Fibroblast of gingiva (primary cell): ENCODE data around the gene THRSP.
"Not testable (repeated sequence)": the region's sequence is repeated elsewhere in the genome, so short reads cannot be mapped to it uniquely, and the experiment has no call there.

Source experiments
- DNase-seq: peaks from one replicate; pipeline ENCODE4 v3.0.0-alpha.2; 2011; ENCODE audit warnings: low read depth

The THRSP gene, protein sequence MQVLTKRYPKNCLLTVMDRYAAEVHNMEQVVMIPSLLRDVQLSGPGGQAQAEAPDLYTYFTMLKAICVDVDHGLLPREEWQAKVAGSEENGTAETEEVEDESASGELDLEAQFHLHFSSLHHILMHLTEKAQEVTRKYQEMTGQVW

GRCh38 chr11:78063440-78064181, at the start of gene THRSP:
THRSP (plus strand) TSS chr11:78063861; CDS start chr11:78063882, 21 bp downstream.
- DNase-seq, result peak; percentile 40

- DNase-seq, result not testable (repeated sequence)
Measured at GRCh38 chr11:78014937-78015520, 48.6 kb upstream of the THRSP start.

DNA sequence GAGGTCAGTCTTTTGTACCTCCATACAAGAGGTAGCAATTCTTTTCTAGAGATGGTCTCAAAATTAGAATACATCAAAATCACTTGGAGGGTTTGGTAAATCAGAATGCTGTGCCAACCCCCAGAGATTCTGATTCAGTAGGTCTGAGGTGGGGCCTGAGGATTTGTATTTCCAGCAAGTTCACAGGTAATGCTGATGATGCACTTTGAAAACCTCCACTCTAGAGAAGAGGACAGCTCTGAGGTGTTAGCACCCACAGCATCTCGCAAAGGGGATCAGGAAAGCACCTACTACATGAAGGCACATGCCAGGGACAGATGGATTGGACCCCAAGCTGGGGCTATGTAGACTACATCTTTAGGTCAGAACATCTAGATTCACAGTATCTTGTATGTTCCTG, 47.8 kb upstream of the THRSP start:
- DNase-seq, result no peak

DNA sequence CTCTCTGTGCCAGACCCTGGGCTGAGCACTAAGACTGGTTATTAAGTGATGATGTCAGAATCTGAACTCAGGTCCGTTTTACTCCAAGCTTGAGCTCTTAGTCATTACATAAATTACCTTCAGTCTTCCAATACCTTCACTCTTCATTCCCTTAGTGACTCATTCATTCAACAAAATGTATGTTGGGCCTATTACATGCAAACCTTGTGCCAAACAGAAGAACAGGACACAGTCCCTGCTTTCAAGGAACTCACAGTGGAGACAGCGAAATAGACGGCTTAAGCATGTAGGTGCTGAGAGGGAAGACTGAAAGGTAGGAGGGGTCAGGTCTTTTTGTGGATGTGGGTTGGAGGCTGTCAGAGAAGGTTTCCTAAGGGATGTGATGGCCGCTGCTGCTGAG, 43.9 kb upstream of the THRSP start:
- no peak for DNase-seq

- DNase-seq, result no peak
Measured at GRCh38 chr11:78020246-78020645, 43.4 kb upstream of the THRSP start.

DNA sequence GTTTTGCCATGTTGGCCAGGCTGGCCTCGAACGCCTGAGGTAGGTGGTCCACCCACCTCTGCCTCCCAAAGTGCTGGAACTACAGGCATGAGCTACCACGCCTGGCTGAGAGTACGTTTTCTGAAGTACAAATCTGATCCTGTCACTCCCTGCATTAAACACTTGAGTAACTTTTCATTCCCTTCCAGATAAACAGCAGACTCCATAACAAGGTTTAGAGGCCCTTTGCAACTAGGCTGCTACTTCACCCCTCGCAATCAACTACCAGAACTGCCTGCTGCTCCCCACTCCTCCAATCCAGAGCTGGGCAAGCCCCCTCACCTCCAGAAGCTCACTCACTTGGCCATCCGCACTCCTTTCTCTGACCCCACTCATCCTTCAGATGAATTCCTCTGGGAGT, 42.0 kb upstream of the THRSP start:
- no peak for DNase-seq

DNA sequence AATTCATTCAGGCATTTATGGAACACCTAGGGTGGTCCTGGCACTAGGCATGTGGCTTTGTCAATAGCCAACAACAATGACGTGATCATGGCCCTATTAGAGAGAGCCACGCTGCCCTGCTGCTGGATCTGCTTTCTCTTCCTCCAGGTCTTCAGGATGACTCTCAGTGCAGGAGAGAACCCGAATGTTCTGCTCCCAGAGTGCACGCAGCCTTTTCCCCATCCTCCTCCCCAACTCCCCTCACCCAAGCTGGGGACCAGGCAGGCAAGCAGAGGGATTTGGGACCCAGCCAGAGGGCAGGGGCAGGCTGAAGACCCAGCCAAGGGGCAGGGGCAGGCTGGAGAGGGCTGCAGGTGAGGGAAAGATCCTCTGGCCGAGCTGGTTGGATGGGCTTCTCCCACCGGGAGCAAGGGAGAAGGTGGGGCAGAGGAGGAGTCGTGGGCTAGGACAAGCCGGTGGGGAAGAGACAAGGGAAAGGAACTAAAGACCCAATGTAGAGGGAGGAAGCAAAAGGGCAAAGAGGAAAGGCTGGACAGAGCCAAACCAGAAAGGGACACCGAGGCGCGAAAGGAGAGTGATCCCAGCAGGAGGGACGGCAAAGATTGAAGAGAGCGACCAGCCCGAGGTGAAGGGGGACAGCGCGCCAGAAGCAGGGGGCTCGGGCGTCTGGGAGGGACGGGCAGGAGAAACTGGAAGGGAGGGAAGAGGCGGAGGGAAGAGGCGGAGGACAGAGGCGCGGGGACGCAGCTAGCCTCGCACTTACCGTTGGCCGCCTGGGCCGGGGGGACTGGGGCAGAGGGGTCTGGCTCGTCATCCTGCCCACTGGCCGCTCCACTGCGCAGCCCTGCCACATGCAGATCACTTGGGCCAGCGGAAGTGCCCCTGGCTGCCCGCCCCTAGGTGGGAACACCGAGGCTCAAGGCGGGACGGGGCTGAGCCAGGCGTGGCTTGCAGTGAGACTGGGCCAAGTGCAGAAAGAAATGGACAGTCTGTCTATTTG, 41.0 kb upstream of the THRSP start, which contains the start of gene KCTD14:
KCTD14 (minus strand) TSS at position 880 of the 1,000 bp plus-strand sequence; CDS start at position 853, 27 bp downstream.
- DNase-seq, result no peak

GRCh38 chr11:78023426-78023825, 40.2 kb upstream of the THRSP start:
- DNase-seq, result no peak

DNA sequence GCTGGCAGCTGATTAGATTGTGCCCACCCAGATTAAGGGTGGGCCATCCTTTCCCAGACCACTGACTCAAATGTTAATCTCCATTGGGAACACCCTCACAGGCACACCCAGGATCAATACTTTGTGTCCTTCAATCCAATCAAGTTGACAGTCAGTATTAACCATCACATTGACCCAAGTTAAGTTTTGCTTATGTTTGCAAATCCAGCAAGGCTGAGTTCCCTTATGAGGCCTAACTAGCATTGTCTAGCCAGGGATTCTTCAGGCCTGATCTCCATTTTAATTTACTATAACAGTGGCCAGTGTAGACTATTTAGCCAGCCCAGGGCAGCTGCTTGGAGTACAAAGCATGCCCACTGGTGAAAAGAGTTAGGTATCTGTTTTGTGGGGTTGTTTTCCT, 38.3 kb upstream of the THRSP start:
- DNase-seq, result no peak

GRCh38 chr11:78027759-78028158, 35.9 kb upstream of the THRSP start:
- DNase-seq, result no peak

GRCh38 chr11:78028423-78028822, 35.2 kb upstream of the THRSP start:
- not testable (repeated sequence) for DNase-seq

GRCh38 chr11:78030429-78031325, 33.0 kb upstream of the THRSP start:
- peak; percentile 57 for DNase-seq

DNA sequence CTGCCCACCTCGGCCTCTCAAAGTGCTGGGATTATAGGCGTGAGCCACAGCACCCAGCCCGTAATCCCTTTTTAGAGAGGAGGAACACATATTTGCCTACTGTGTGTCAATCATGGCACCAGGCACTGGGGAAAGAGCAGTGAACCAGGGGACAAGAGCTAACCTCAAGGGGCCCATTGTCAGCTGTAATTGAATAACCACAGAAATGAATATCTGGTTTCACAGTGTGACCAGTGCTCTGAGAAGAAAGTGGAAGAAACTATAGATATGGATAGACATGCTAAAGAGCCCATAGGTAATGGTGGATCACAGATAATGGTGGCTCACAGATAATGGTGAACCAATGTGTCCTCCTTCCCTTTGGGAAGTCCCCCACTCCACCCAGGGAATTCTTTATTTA, 32.0 kb upstream of the THRSP start:
- DNase-seq, result no peak

- no peak for DNase-seq
Measured at GRCh38 chr11:78032090-78032489, 31.6 kb upstream of the THRSP start.

DNA sequence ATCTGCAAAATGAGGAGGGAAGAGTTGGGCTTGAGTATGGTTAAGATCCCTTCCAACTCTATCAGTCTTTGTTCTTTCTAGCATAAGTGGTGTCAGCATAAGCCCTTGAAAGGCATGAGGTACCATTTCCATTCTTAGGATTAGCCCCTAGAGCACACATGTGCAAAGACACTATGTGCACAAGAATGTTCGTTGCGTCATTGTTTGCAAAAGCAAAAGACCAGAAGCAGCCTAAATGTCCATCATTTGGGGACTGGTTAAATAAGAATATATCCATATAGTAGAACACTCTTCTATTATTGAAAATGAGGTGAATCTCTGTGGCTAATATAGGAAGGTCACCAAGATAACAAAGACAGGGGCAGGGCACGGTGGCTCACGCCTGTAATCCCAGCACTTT, 30.6 kb upstream of the THRSP start:
- DNase-seq, result peak; percentile 38

DNA sequence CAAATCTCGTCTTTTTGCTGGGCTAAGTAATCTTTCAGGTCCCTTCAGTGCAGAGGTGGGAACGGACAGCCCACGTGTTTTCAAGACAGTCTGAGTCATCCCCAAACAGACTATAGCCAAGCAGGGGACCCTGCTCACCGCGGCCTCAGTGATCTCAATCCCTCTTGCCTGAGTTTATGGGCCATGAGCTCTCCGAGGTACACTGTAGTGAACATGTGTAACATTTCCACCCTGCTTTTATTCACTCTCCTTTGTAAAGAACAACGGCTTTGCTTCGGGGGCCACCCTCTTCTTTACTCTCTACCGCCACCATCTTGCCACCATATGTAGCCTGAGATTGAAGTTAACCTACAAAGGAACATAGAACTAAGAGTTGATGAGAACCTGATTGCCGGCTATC, 29.0 kb upstream of the THRSP start:
- DNase-seq, result no peak

GRCh38 chr11:78036313-78036712, 27.3 kb upstream of the THRSP start:
- DNase-seq, result no peak

DNA sequence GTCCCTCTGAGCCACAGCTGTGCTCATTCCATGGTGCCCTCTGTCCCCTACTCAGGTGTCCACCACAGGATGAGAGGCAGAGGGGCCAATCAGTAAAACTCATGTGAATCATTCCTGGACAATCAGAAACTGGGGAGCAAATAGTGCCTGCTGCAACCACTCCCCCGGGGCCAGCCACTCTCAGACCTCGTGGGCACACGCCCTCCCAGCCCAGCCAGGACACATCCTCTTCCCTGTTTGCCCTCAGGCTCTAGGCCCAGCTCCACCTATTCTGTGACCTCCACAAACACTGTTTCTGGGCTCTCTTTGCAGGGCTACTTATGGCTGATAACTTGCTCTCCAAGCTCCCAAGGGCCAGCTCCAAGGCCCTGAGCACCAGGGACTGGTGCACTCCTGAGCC, 26.6 kb upstream of the THRSP start:
- no peak for DNase-seq

GRCh38 chr11:78037825-78038620, 25.6 kb upstream of the THRSP start:
- no peak for DNase-seq

- DNase-seq, result no peak
Measured at GRCh38 chr11:78038697-78039313, 24.9 kb upstream of the THRSP start.
